GM12878 (cell line): Measurements from ENCODE around the gene C16orf92. TPM values are rescaled to one million over a fixed set of nuclear protein-coding genes. Genes with fewer than 3 reads are reported as not detected.

ENCODE experiments used
- ASH2L ChIP-seq: fragments of 300-600, 200-600 bp; sonication (generic); IDR thresholded peaks from 2 replicates; pipeline ENCODE4 v1.6.1; 2017; ENCODE audit warnings: low read depth, mild to moderate bottlenecking, borderline replicate concordance
- BACH1 ChIP-seq: fragments of 450-650 bp; IDR thresholded peaks from 2 replicates; pipeline ENCODE4 v1.6.1; 2017; ENCODE audit warnings: mild to moderate bottlenecking, borderline replicate concordance
- BRCA1 ChIP-seq: IDR thresholded peaks from 2 replicates; pipeline ENCODE4 v1.6.1; 2011; ENCODE audit warnings: low read depth, low read length, improper control_type of control experiment
- EED ChIP-seq: sonication (generic); IDR thresholded peaks from 2 replicates; pipeline ENCODE4 v1.6.1; 2016; ENCODE audit warnings: antibody characterized with exemption, low read depth
- EP300 ChIP-seq, 2 experiments: fragments of 150-350 bp in 1 of 2; IDR thresholded peaks; 2 replicates each; pipeline ENCODE4 v1.6.1; 2011 to 2012; ENCODE audit warnings: low read depth in 2 of 2, low read length in 2 of 2, borderline replicate concordance in 1 of 2, improper control_type of control experiment in 1 of 2, inconsistent platforms in 1 of 2; ENCODE audit not compliant: control insufficient read depth in 1 of 2
- HSF1 ChIP-seq: fragments of 150-350 bp; IDR thresholded peaks from 2 replicates; pipeline ENCODE4 v1.6.1; 2014; ENCODE audit warnings: mild to moderate bottlenecking, low read depth, low read length
- JUND ChIP-seq: IDR thresholded peaks from 2 replicates; pipeline ENCODE4 v1.6.1; 2012; ENCODE audit warnings: low read depth, mild to moderate bottlenecking, low read length, improper control_type of control experiment, moderate library complexity
- KAT2A ChIP-seq: conservative IDR thresholded peaks from 2 replicates; pipeline ENCODE4 v1.6.1; 2011; ENCODE audit warnings: low read depth, low read length; ENCODE audit not compliant: control insufficient read depth
- KDM1A ChIP-seq: fragments of 200-600 bp; sonication (generic); IDR thresholded peaks from 2 replicates; pipeline ENCODE4 v1.6.1; 2016; ENCODE audit warnings: borderline replicate concordance
- RAD51 ChIP-seq: fragments of 450-650 bp; IDR thresholded peaks from 2 replicates; pipeline ENCODE4 v1.6.1; 2016; ENCODE audit warnings: moderate library complexity, mild to moderate bottlenecking, inconsistent platforms
- RB1 ChIP-seq: fragments of 450-650 bp; formaldehyde crosslinking; IDR thresholded peaks from 2 replicates; pipeline ENCODE4 v1.6.1; 2017; ENCODE audit warnings: mild to moderate bottlenecking, borderline replicate concordance
- RELA ChIP-seq: fragments of 450-650 bp; IDR thresholded peaks from 2 replicates; pipeline ENCODE4 v1.8.0; 2014; ENCODE audit warnings: borderline replicate concordance; ENCODE audit not compliant: partially characterized antibody
- SMAD1 ChIP-seq: fragments of 450-650 bp; IDR thresholded peaks from 2 replicates; pipeline ENCODE4 v1.6.1; 2018; ENCODE audit warnings: mild to moderate bottlenecking, low read depth; ENCODE audit not compliant: partially characterized antibody
- SMARCA5 ChIP-seq: fragments of 450-650 bp; IDR thresholded peaks from 2 replicates; pipeline ENCODE4 v1.6.1; 2017; ENCODE audit warnings: mild to moderate bottlenecking
- SP1 ChIP-seq: IDR thresholded peaks from one replicate; pipeline ENCODE4 v1.6.1; 2011; ENCODE audit warnings: low read depth, low read length
- SUPT20H ChIP-seq: IDR thresholded peaks from 2 replicates; pipeline ENCODE4 v1.6.1; 2011; ENCODE audit warnings: low read depth, mild to moderate bottlenecking, low read length, moderate library complexity, borderline replicate concordance; ENCODE audit not compliant: control insufficient read depth
- YY1 ChIP-seq: IDR thresholded peaks from 2 replicates; pipeline ENCODE4 v1.6.1; 2011; ENCODE audit warnings: low read depth, mild to moderate bottlenecking, low read length
- ZBED1 ChIP-seq: IDR thresholded peaks from 2 replicates; pipeline ENCODE4 v1.6.1; 2016; ENCODE audit warnings: borderline replicate concordance
- ZNF207 ChIP-seq: fragments of 450-650 bp; IDR thresholded peaks from 2 replicates; pipeline ENCODE4 v1.6.1; 2014; ENCODE audit warnings: antibody characterized with exemption, mild to moderate bottlenecking, borderline replicate concordance
- ZSCAN29 ChIP-seq: fragments of 450-650 bp; IDR thresholded peaks from 2 replicates; pipeline ENCODE4 v1.6.1; 2017; ENCODE audit warnings: mild to moderate bottlenecking, moderate library complexity
- polyA plus RNA-seq, 11 experiments: library from polyadenylated mRNA; depleted of rRNA in 4 of 11; unstranded in 6 of 11; stranded (reverse) in 5 of 11; fragments of >200 nt; fragmentation: Nextera tagmentation in 4 of 11; fragmentation: Illumina TruSeq in 1 of 11; extraction: Ambion mirVana in 4 of 11; extraction: Trizol in 1 of 11; gene quantifications; 1 replicate in 1 of 11; 2 replicates in 10 of 11; pipeline versions ENCODE4 v1.2.1 to v1.2.3, GENCODE V29; 2011 to 2016; ENCODE audit warnings: inconsistent platforms in 2 of 11, missing spikeins in 2 of 11, low read depth in 1 of 11
- total RNA-seq, 4 experiments: library from RNA; depleted of rRNA in 3 of 4; stranded (reverse); fragments of >200 nt in 3 of 4; fragmentation: Illumina TruSeq in 1 of 4; extraction: Trizol in 1 of 4; gene quantifications; 2 replicates each; pipeline versions ENCODE4 v1.2.1 to v1.2.3, GENCODE V29; 2013 to 2021
- TF ChIP-seq, protein P1 (sequence below): fragments of 450-650 bp; IDR thresholded peaks from 2 replicates; pipeline ENCODE4 v1.6.1; 2016; ENCODE audit warnings: mild to moderate bottlenecking, moderate library complexity, borderline replicate concordance
- TF ChIP-seq, protein P2 (sequence below): fragments of 450-650 bp; IDR thresholded peaks from 2 replicates; pipeline ENCODE4 v1.6.1; 2016; ENCODE audit warnings: mild to moderate bottlenecking

Gene C16orf92
- total and polyA plus RNA-seq, 10 of the 15 experiments (the other 5 are each of a cell fraction or from before 2014, with no cell fraction given) = not detected

GRCh38 chr16:30065102-30065942, 42.3 kb downstream of the C16orf92 start, which contains the start of gene ALDOA (continued):
- peak; percentile 96 for TF ChIP-seq BACH1
- TF ChIP-seq HSF1 = no peak
- no peak for TF ChIP-seq ZBED1
- TF ChIP-seq JUND = peak; percentile 35; the same call in 1 of the 2 replicates
- TF ChIP-seq ZNF207 = peak; percentile 96
- TF ChIP-seq ZSCAN29 = no peak
- peak; percentile 90 for TF ChIP-seq EED
- TF ChIP-seq BRCA1 = peak; percentile 38; the same call in 1 of the 2 replicates
- TF ChIP-seq SP1 = peak; percentile 63
- TF ChIP-seq RELA = peak; percentile 47
- TF ChIP-seq KAT2A = no peak
- TF ChIP-seq EP300 (IDR thresholded peaks at IDR 0.05; ENCODE audit: borderline replicate concordance in 1 of 2, control insufficient read depth in 1 of 2, low read depth in 2 of 2, low read length in 2 of 2) = peak in 1 of 2 experiments; percentile 51; a peak in 2 of 4 replicates
- peak; percentile 95 for TF ChIP-seq RB1
- TF ChIP-seq, protein P1, sequence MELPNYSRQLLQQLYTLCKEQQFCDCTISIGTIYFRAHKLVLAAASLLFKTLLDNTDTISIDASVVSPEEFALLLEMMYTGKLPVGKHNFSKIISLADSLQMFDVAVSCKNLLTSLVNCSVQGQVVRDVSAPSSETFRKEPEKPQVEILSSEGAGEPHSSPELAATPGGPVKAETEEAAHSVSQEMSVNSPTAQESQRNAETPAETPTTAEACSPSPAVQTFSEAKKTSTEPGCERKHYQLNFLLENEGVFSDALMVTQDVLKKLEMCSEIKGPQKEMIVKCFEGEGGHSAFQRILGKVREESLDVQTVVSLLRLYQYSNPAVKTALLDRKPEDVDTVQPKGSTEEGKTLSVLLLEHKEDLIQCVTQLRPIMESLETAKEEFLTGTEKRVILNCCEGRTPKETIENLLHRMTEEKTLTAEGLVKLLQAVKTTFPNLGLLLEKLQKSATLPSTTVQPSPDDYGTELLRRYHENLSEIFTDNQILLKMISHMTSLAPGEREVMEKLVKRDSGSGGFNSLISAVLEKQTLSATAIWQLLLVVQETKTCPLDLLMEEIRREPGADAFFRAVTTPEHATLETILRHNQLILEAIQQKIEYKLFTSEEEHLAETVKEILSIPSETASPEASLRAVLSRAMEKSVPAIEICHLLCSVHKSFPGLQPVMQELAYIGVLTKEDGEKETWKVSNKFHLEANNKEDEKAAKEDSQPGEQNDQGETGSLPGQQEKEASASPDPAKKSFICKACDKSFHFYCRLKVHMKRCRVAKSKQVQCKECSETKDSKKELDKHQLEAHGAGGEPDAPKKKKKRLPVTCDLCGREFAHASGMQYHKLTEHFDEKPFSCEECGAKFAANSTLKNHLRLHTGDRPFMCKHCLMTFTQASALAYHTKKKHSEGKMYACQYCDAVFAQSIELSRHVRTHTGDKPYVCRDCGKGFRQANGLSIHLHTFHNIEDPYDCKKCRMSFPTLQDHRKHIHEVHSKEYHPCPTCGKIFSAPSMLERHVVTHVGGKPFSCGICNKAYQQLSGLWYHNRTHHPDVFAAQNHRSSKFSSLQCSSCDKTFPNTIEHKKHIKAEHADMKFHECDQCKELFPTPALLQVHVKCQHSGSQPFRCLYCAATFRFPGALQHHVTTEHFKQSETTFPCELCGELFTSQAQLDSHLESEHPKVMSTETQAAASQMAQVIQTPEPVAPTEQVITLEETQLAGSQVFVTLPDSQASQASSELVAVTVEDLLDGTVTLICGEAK = no peak; the same call in 1 of the 2 replicates
- peak; percentile 57 for TF ChIP-seq SMAD1
- no peak for TF ChIP-seq ASH2L
- no peak for TF ChIP-seq KDM1A
- TF ChIP-seq, protein P2, sequence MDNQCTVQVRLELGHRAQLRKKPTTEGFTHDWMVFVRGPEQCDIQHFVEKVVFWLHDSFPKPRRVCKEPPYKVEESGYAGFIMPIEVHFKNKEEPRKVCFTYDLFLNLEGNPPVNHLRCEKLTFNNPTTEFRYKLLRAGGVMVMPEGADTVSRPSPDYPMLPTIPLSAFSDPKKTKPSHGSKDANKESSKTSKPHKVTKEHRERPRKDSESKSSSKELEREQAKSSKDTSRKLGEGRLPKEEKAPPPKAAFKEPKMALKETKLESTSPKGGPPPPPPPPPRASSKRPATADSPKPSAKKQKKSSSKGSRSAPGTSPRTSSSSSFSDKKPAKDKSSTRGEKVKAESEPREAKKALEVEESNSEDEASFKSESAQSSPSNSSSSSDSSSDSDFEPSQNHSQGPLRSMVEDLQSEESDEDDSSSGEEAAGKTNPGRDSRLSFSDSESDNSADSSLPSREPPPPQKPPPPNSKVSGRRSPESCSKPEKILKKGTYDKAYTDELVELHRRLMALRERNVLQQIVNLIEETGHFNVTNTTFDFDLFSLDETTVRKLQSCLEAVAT = no peak; the same call in 1 of the 2 replicates
- 0 out of 2 replicates have a peak, but pooled peaks have one; percentile 3 for TF ChIP-seq YY1
- no peak for TF ChIP-seq SUPT20H
- TF ChIP-seq SMARCA5 = peak; percentile 78
- TF ChIP-seq RAD51 = no peak
